ENCODE data around the gene MFSD2B. TPM values are rescaled to one million over a fixed set of nuclear protein-coding genes. Genes with fewer than 3 reads are reported as not detected.

MFSD2B gene
- total RNA-seq, 1 experiment from 2014 or later = 0.42 TPM

- no peak for TF ChIP-seq ZNF512 (CRISPR knock-in tag; IDR thresholded peaks at IDR 0.05; ENCODE audit: borderline replicate concordance)
These were observed 37.8 kb downstream of the MFSD2B start (continued) for GRCh38 chr2:24047703-24048033.

GRCh38 chr2:24048769-24049484 is 39.0 kb downstream of the MFSD2B start:
- DNase-seq (ENCODE audit: low spot score) (no peak), ATAC-seq (no peak)
- Mint-ChIP-seq H3K27me3 (ENCODE audit: low read depth) (no peaks in the 10 kb centered on the region), H3K4me1 (peaks cover 26% of the 10 kb centered on the region), H3K27ac (peak overlapping the region; percentile 63; the same call in 1 of the 2 replicates), H3K36me3 (no peaks in the 10 kb centered on the region), H3K4me3 (no peak overlapping the region), H3K9me3 (no peaks in the 10 kb centered on the region)
- TF ChIP-seq MAX (CRISPR knock-in tag; IDR thresholded peaks at IDR 0.05) (0 out of 2 replicates have a peak, but pooled peaks have one; percentile 18), ZNF121 (CRISPR knock-in tag; IDR thresholded peaks at IDR 0.05) (peak; percentile 86), E2F5 (CRISPR knock-in tag; IDR thresholded peaks at IDR 0.05) (no peak), FOXJ3 (CRISPR knock-in tag; IDR thresholded peaks at IDR 0.05; ENCODE audit: borderline replicate concordance) (no peak)
- ChIA-PET POLR2A (no interaction called here), CTCF (interaction anchor here (0.6 to 2.5 kb wide), 3 partner anchors 12 to 122 kb away, joined by 3 to 10 read pairs (median 4); partner anchors contain the start of genes ATAD2B and TP53I3)

GRCh38 chr2:24049485-24050021 is 39.7 kb downstream of the MFSD2B start, which contains the start of gene FKBP1B:
Gene FKBP1B (plus strand): TSS chr2:24049741. CDS start chr2:24049850, 109 bp downstream.
- DNase-seq (ENCODE audit: low spot score) (peak; percentile 86), ATAC-seq (peak; percentile 60)
- ChIA-PET POLR2A (interaction anchor here (0.9 to 1.5 kb wide), 2 partner anchors 24 to 27 kb away, joined by 3 to 10 read pairs; no protein-coding TSS in a partner anchor), CTCF (interaction anchor here (1.4 to 2.5 kb wide), 2 partner anchors 12 to 35 kb away, joined by 4 to 10 read pairs; partner anchors contain the start of gene TP53I3)
- H3K4me1 Mint-ChIP-seq = peaks cover 26% of the 10 kb centered on the region
- H3K27ac Mint-ChIP-seq = peak within 1 kb of the TSS; percentile 63; the same call in 1 of the 2 replicates
- no peak within 1 kb of the TSS for H3K4me3 Mint-ChIP-seq
- no peaks in the 10 kb centered on the region for H3K9me3 Mint-ChIP-seq
- H3K36me3 Mint-ChIP-seq = peaks cover 5% of the 10 kb centered on the region; the same call in 1 of the 2 replicates
- H3K27me3 Mint-ChIP-seq (ENCODE audit: low read depth) = no peaks in the 10 kb centered on the region
- peak; percentile 82 for TF ChIP-seq SP1 (CRISPR knock-in tag; conservative IDR thresholded peaks at IDR 0.05)
- no peak for TF ChIP-seq NR3C1 (CRISPR knock-in tag; conservative IDR thresholded peaks at IDR 0.05; ENCODE audit: low read depth)
- TF ChIP-seq USF1 (CRISPR knock-in tag; IDR thresholded peaks at IDR 0.05) = no peak
- TF ChIP-seq ETV6 (CRISPR knock-in tag; IDR thresholded peaks at IDR 0.05) = peak; percentile 66; the same call in 1 of the 2 replicates
- TF ChIP-seq NFYB (CRISPR knock-in tag; conservative IDR thresholded peaks at IDR 0.05; ENCODE audit: low read depth) = no peak
- TF ChIP-seq NR1H2 (CRISPR knock-in tag; IDR thresholded peaks at IDR 0.05) = no peak
- no peak for TF ChIP-seq GRHL2 (CRISPR knock-in tag; IDR thresholded peaks at IDR 0.05; ENCODE audit: insufficient replicate concordance, severe bottlenecking)
- TF ChIP-seq HMGXB4 (CRISPR knock-in tag; IDR thresholded peaks at IDR 0.05) = peak; percentile 18; the same call in 1 of the 2 replicates
- TF ChIP-seq CREB1 (CRISPR knock-in tag; IDR thresholded peaks at IDR 0.05) = no peak
- TF ChIP-seq ZNF671 (CRISPR knock-in tag; IDR thresholded peaks at IDR 0.05) = no peak
- no peak for TF ChIP-seq ATF6 (CRISPR knock-in tag; IDR thresholded peaks at IDR 0.05)
- 0 out of 2 replicates have a peak, but pooled peaks have one; percentile 7 for TF ChIP-seq GABPB1 (CRISPR knock-in tag; IDR thresholded peaks at IDR 0.05)
- TF ChIP-seq PRDM15 (CRISPR knock-in tag; IDR thresholded peaks at IDR 0.05) = no peak
- no peak for TF ChIP-seq ZNF396 (CRISPR knock-in tag; IDR thresholded peaks at IDR 0.05; ENCODE audit: borderline replicate concordance)
- no peak for TF ChIP-seq MAX (CRISPR knock-in tag; IDR thresholded peaks at IDR 0.05)
- peak; percentile 25; the same call in 1 of the 2 replicates for TF ChIP-seq ZBTB21 (CRISPR knock-in tag; IDR thresholded peaks at IDR 0.05; ENCODE audit: borderline replicate concordance)

Data from WTC11 (cell line).